ENCODE results near the gene MED15. TPM values are rescaled to one million over a fixed set of nuclear protein-coding genes. Genes with fewer than 3 reads are reported as not detected.
"Not testable (repeated sequence)": the region's sequence is repeated elsewhere in the genome, so short reads cannot be mapped to it uniquely, and the experiment has no call there.

Gene MED15
- total RNA-seq, 4 donors from 2014 or later: 37.5 to 69.4 (median 52.7) TPM

DNA sequence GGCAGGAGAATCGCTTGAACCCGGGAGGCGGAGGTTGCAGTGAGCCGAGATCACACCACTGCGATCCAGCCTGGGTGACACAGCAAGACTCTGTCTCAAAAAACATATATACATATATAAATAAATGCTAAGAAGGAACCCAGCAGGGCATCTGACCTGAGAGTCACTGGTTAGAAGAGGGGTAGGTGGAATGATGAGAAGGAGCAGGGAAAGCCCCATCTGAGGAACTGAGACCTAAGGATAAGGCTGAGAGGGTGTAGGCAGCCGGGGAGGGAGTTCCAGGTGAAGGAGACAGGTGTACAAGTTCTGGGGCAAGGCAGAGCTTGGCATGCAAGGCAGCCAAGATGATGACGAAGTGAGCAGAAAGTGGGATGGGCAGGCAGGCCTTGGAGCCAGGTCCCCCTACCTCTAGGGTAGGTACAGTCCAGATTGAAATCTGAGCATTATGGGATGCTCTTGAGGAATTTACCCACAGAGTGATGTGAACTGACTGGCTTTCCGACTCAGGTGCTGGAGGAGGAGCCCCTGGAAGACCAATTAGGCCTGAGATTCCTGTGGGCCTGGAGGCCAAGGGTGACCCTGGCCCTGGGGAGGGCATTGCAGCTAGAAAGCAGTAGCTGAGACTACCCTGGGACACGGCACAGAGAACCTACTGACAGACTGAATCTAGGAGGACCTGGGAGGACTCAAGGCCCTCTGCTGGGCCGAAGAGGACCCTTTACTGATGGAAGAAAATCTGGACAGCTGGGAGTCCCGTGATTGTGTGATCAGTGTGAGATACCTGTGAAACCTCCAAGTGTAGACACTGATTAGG lies 34.6 kb upstream of the MED15 start:
- H3K9me3 ChIP-seq: no peaks in the 10 kb centered on the region
- in situ Hi-C loops (cut with MboI; ENCODE audit: low sequenced_read_pairs in 4 of 4) (loop anchor here in 1 of 4 donors (25.0 kb wide), 1 partner anchor 214 kb away; no protein-coding TSS in a partner anchor), intact Hi-C loops (cut with DNase I; ENCODE audit: low total_unique reads) (no loop called here)
- H3K4me3 ChIP-seq: no peak overlapping the region
- TF ChIP-seq POLR2A (IDR thresholded peaks at IDR 0.05): no peak
- no peak for TF ChIP-seq CTCF (IDR thresholded peaks at IDR 0.05 in 4 of 5, conservative IDR thresholded peaks at IDR 0.05 in 1 of 5)
- DNase-seq (no peak), ATAC-seq (no peak)
- peaks cover 0 to 4% of the 10 kb centered on the region in 2 donors for H3K36me3 ChIP-seq
- no peak overlapping the region for H3K27ac ChIP-seq
- no peaks in the 10 kb centered on the region for H3K27me3 ChIP-seq
- no peaks in the 10 kb centered on the region for H3K4me1 ChIP-seq

DNA sequence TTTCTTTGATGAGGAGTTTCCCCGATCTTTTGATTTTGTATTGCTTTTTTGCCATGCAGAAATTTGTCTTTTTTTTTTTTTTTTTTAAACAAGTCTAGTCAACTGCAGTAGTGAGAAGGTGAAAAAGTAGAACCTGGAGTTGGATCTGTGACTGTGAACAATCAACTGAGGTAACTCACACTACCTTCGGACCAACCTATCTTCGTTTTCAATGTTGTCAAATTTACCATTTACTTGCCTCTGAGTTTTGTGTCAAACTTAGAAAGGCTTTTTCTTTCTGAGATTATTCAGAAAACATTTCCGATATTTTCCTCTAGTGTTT lies 32.3 kb upstream of the MED15 start:
- intact Hi-C loops (cut with DNase I; ENCODE audit: low total_unique reads): no loop called here
- no peaks in the 10 kb centered on the region for H3K9me3 ChIP-seq
- H3K27me3 ChIP-seq: no peaks in the 10 kb centered on the region
- no peak overlapping the region for H3K4me3 ChIP-seq
- H3K27ac ChIP-seq: no peak overlapping the region
- no peaks in the 10 kb centered on the region for H3K36me3 ChIP-seq
- TF ChIP-seq POLR2A (IDR thresholded peaks at IDR 0.05): no peak
- no peak for TF ChIP-seq CTCF (IDR thresholded peaks at IDR 0.05 in 4 of 5, conservative IDR thresholded peaks at IDR 0.05 in 1 of 5)
- no peaks in the 10 kb centered on the region for H3K4me1 ChIP-seq
- DNase-seq (no peak), ATAC-seq (no peak)
- in situ Hi-C loops (cut with MboI; ENCODE audit: low sequenced_read_pairs in 4 of 4): no loop called here

GRCh38 chr22:20475569-20475968 lies 31.8 kb upstream of the MED15 start:
- H3K27me3 ChIP-seq; DNase-seq; H3K9me3 ChIP-seq; ATAC-seq; intact Hi-C loops (cut with DNase I; ENCODE audit: low total_unique reads); H3K36me3 ChIP-seq; H3K27ac ChIP-seq; H3K4me3 ChIP-seq; H3K4me1 ChIP-seq; in situ Hi-C loops (cut with MboI; ENCODE audit: low sequenced_read_pairs in 4 of 4): not testable (repeated sequence)

GRCh38 chr22:20478059-20478458 lies 29.4 kb upstream of the MED15 start:
- H3K4me3 ChIP-seq; H3K4me1 ChIP-seq; in situ Hi-C loops (cut with MboI; ENCODE audit: low sequenced_read_pairs in 4 of 4); H3K27ac ChIP-seq; H3K36me3 ChIP-seq; H3K27me3 ChIP-seq; intact Hi-C loops (cut with DNase I; ENCODE audit: low total_unique reads); ATAC-seq; DNase-seq; H3K9me3 ChIP-seq: not testable (repeated sequence)

GRCh38 chr22:20479612-20480196 lies 27.7 kb upstream of the MED15 start:
- H3K27ac ChIP-seq: no peak overlapping the region
- no peaks in the 10 kb centered on the region for H3K36me3 ChIP-seq
- ATAC-seq (no peak), DNase-seq (no peak)
- H3K4me1 ChIP-seq: no peaks in the 10 kb centered on the region
- intact Hi-C loops (cut with DNase I; ENCODE audit: low total_unique reads) (no loop called here), in situ Hi-C loops (cut with MboI; ENCODE audit: low sequenced_read_pairs in 4 of 4) (no loop called here)
- no peak overlapping the region for H3K4me3 ChIP-seq
- H3K9me3 ChIP-seq: no peaks in the 10 kb centered on the region
- TF ChIP-seq CTCF (IDR thresholded peaks at IDR 0.05 in 4 of 5, conservative IDR thresholded peaks at IDR 0.05 in 1 of 5) (no peak), POLR2A (IDR thresholded peaks at IDR 0.05) (no peak)
- H3K27me3 ChIP-seq: no peaks in the 10 kb centered on the region

DNA sequence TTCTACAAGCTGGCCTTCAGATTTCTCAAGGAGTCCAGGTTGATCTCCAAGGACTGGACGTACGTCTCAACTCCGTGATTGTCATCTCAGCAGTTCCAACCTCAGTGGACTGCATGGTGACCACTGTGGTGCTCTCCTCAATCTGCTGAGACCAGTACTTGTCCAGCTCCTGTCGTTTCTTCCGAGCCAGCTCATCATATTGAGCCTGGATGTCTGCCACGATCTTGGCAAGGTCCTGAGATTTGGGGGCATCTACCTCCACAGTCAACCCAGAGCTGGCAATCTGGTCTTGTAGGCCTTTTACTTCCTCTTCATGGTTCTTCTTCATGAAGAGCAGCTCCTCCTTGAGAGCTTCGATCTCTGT lies 24.3 kb upstream of the MED15 start:
- H3K27ac ChIP-seq; DNase-seq; H3K36me3 ChIP-seq; H3K4me1 ChIP-seq; ATAC-seq; in situ Hi-C loops (cut with MboI; ENCODE audit: low sequenced_read_pairs in 4 of 4); H3K4me3 ChIP-seq; H3K9me3 ChIP-seq; intact Hi-C loops (cut with DNase I; ENCODE audit: low total_unique reads); H3K27me3 ChIP-seq: not testable (repeated sequence)

All from gastrocnemius medialis (tissue), 4 donors.